NCI-H82 treated with DMSO at 0.1 percent for 48 hours (cell line): ENCODE measurements around the gene SBK2.
"Not testable (repeated sequence)": the region's sequence is repeated elsewhere in the genome, so short reads cannot be mapped to it uniquely, and the experiment has no call there.

Experiments
- DNase-seq: peaks from one replicate; lab custom pipeline; 2025; ENCODE audit not compliant: unreplicated experiment; lab: John Stamatoyannopoulos, UW

SBK2 gene

GRCh38 chr19:55502197-55502952 is 34.6 kb downstream of the SBK2 start:
- DNase-seq = no peak

GRCh38 chr19:55500368-55500952 is 36.5 kb downstream of the SBK2 start:
- no peak for DNase-seq

- DNase-seq = no peak
Observed at GRCh38 chr19:55498246-55498840, 38.6 kb downstream of the SBK2 start.

DNA sequence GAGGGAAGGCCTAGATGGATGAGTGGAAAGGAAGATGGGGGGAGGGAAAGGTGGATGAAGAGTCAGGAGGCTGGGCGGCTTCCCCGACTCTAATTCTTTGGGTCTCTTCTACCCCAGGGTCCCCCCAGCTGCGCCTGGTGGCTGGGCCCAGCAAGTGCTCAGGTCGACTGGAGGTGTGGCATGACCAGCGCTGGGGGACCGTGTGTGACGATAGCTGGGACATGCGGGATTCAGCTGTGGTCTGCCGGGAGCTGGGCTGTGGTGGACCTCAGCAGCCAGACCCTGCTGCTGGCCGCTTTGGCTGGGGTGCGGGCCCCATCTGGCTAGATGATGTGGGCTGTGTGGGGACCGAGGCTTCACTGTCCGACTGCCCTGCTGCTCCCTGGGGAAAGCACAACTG is 39.2 kb downstream of the SBK2 start:
- DNase-seq = no peak

DNA sequence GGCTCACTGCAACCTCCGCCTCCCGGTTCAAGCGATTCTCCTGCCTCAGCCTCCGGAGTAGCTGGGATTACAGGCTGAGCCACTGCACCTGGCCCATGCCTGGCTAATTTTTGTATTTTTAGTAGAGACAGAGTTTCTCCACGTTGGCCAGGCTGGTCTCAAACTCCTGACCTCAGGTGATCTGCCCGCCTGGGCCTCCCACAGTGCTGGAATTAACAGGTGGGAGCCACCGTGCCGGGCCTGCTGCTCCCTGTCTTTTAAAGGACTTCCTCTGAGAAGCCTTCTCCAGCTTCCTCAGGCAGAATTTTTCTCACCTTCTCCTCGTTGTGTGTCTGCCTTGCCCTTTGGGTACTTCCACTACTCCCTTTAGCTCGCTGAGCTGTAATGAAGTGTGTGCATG is 40.1 kb downstream of the SBK2 start:
- not testable (repeated sequence) for DNase-seq

- DNase-seq = no peak
Observed at GRCh38 chr19:55495646-55496349, 41.1 kb downstream of the SBK2 start.

DNA sequence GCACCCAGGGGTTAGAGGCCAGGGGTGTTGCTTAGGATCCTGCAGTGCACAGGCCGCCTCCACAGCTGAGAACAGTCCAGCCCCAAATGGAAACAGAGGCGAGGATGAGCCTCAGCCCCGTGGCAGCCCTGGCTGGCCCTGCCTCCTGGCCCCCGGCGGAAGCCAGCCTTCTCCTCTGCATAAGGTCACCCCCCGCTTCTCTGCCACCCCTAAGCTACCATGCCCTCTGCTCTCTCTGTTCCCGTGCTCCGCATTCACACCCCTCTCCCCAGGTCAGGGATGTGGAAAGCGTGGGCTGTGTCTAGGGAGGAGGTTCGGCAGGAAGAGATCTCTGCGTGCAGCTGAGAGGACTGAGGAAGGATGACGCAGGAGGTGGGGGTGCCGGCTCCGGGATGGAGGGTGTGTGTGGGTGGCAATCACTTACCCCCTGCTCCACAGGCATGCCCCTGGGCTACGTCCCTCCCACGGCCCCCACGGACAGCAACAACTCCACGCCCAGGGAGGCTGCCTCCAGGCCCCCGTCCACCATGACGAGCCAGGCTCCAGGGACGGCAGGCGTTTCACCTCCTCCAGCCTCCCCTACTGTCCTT is 42.7 kb downstream of the SBK2 start:
- DNase-seq = no peak

- no peak for DNase-seq
Observed at GRCh38 chr19:55493645-55494171, 43.2 kb downstream of the SBK2 start.

GRCh38 chr19:55493052-55493644 is 43.8 kb downstream of the SBK2 start:
- no peak for DNase-seq

DNA sequence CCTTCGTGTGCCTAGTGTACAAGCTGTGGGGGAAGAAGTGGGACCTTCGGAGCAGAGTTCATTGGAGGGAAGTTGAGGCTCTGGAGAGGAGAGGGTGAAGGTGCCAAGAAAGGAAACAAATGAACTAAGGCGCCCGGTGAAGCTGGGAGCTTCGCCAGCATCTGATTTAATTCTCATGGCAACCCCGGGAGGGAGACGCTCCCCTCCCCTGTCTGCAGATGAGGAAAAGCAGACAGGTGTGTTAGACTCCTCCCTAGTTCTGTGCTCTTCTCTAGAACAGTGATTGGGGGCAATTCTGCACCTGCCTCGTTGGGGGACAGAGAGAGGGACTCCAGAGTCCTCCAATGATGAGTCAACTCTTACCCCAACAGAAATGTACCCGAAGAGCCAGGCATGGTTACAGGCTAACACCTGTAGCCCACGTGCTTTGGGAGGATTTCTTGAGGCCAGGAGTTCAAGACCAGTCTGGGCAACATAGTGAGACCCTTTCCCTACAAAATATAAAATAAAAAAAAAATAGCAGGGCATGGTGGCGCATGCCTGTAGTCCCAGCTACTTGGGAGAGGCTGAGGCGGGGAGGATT is 44.5 kb downstream of the SBK2 start:
- DNase-seq = no peak

DNA sequence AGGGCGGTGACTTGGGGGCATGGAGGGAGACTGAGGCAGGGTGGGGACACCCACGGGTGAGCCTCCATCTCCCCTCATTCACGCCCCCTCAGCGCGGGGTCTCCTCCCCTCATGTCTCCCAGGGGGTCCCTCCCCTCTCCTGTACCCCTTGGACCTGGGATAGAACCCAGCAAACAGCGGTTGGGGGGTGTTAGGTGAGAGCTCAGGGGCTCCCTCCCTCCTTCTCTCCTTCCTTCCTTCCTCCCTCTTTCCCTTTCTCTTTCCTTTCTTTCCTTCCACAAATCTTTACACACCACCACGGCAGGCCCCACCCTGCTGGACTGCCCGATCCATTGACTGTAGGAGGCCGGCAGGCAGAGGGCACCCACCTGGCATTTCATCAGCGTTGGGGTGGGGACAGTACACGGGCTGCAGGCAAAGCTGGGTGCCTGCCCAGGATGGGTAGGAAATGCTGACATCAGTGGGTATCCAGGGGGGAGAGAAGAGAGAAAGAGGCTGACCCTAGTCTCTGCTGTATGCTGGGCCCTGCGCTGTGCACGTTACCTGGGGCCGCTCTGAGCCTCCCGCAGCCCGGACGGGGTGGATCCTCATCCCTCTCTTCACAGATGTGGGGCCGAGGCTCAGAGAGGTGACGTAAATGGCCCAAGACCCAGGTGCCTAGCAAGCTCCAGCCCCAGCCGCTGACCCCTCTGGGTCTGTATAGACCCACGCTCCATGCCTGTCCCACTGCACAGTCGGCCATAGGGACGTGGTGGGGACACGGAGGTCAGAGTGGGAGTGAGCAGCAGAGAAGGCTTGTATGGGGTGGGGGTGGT is 45.2 kb downstream of the SBK2 start:
- no peak for DNase-seq

GRCh38 chr19:55490478-55491432 is 46.2 kb downstream of the SBK2 start:
- DNase-seq = no peak

DNA sequence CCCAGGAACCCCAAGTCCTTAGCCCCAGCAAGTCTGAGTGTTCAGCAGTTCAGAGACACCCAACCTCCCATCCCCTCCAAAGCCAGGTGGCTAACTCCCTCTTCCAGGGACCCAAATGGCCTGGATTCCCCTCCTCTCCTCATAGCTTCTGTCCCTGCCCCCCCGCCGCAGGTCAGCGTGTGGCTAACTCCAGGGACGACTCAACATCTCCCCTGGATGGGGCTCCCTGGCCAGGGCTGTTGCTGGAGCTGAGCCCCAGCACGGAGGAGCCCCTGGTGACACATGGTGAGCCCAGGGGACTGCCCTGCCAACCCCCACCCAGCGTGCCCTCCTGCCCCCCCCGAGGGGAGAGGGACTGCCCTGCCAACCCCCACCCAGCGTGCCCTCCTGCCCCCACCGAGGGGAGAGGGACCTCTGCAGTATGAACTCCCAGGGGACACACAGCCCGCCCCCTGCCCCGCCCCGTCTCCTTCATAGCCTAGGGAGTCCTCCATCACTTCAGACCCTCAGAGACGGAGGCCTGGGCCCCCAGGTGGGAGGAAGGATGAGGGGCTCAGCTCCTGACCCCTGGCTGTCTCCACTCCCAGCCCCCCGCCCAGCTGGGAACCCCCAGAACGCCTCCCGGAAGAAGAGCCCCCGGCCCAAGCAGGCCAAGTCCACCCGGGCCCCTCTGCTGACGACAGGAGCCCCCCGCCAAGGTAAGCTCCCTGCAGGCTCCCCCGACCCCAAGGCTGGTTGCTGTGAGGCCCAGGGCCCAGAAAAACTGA is 47.0 kb downstream of the SBK2 start:
- DNase-seq = no peak

DNA sequence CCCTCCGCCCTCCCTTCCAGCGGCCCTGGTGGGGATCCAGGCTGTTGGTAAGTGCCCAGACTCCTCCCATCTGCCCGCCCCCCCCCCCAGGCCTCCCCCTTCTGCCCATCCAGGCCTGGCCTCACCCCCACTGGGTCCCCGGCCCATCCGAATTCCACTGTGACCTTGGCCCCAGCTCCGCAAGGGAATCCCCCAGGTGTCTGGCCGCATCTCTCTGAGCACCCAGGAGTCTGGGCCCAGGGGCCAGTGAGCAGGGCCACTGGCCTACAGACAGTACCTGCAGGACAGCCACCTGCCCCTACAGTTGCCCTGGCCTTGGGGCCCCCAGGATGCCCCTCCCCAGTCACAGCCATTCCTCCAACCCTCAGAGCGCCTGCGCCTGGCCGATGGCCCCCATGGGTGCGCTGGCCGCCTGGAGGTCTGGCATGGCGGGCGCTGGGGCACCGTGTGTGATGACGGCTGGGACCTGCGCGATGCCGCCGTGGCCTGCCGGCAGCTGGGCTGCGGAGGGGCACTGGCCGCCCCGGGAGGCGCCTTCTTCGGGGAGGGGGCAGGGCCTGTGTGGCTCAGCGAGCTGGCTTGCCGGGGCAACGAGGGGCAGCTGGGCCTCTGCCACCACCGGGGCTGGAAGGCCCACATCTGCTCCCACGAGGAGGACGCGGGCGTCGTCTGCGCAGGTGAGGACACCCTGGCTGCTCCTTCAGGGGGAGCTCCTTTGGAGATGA is 47.8 kb downstream of the SBK2 start:
- no peak for DNase-seq

DNA sequence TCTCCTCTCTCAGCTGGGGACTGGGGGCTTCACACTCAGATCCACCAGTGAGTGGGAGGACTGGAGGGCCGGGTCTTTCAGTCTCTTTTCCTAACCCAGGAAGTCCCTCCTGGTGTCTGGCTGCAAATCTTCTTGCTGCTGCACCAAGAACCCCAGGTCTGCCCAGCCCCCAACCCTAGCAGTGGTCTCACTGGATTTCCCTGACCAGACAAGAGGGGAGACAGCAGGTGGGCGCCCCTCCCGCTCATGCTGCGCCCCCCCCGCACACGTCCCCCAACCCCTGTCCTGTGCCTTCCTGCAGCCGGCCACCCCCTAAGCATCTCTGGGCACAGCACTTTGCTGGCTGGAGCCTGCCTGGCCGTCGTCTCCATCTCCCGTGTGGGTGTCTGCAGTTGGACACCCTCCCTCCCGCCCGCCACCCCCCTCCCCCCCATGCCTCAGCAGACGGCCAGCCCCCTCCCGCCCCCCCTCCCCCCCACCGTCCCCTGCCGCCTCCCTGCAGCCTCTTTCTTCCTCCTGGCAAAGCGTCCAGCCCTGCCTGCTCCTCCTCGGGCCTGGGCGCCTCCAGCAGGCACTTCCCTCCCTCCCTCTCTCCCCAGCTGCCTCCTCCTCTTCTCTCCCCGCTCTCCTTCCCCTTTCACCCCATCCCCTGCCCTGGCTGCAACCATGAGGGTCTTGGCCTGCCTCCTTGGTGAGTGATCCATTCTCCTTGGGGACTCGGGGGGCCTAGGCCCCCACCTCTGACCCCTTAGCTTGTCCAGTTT is 48.8 kb downstream of the SBK2 start, which contains the start of gene SSC5D:
TSS of gene SSC5D (plus strand) at position 513 of the 764 bp plus-strand sequence. CDS start at position 667, 154 bp downstream.
- no peak for DNase-seq
